Keratinocyte (primary cell): ENCODE results near the gene CHCHD10. TPM values are rescaled to one million over a fixed set of nuclear protein-coding genes. Genes with fewer than 3 reads are reported as not detected.
A peak's percentile ranks its signal among the peaks of the same experiment; 100 is the strongest.

Experiments used
- DNase-seq: peaks from one replicate; pipeline ENCODE4 v3.0.0-alpha.2; 2011; ENCODE audit warnings: low read depth, missing footprints, low spot score
- FAIRE-seq: peaks from 2 replicates; lab custom pipeline; 2011; peaks lifted over from hg19 to GRCh38; lab: Jason Lieb, UNC
- H2AFZ ChIP-seq: 2 replicates; pipeline ENCODE4 v1.6.0; 2012; ENCODE audit warnings: low read length, control low read depth, inconsistent platforms; ENCODE audit not compliant: control insufficient read depth
- H3K27ac ChIP-seq: 2 replicates; pipeline ENCODE4 v1.5.1; 2011; ENCODE audit warnings: low read length; ENCODE audit not compliant: control insufficient read depth, insufficient read depth
- H3K27me3 ChIP-seq: 3 replicates; pipeline ENCODE4 v1.6.0; 2011; ENCODE audit warnings: low read length; ENCODE audit not compliant: control insufficient read depth, insufficient read depth; ENCODE audit errors: extremely low read depth
- H3K36me3 ChIP-seq, 2 experiments: 2 replicates in 1 of 2; 3 replicates in 1 of 2; pipeline ENCODE4 v1.5.1; 2011; ENCODE audit warnings: low read length in 2 of 2, mild to moderate bottlenecking in 1 of 2; ENCODE audit not compliant: control insufficient read depth in 2 of 2, insufficient read depth in 2 of 2; ENCODE audit errors: extremely low read depth in 1 of 2
- H3K4me1 ChIP-seq: 3 replicates; pipeline ENCODE4 v1.5.1; 2011; ENCODE audit warnings: low read length; ENCODE audit not compliant: control insufficient read depth, insufficient read depth; ENCODE audit errors: extremely low read depth
- H3K4me2 ChIP-seq: 3 replicates; pipeline ENCODE4 v1.6.0; 2011; ENCODE audit warnings: low read depth, low read length; ENCODE audit not compliant: control insufficient read depth, insufficient read depth; ENCODE audit errors: extremely low read depth
- H3K4me3 ChIP-seq, 3 experiments: fragments of 200-600 bp in 1 of 3; sonication (generic) in 1 of 3; 2 replicates in 2 of 3; 3 replicates in 1 of 3; pipeline ENCODE4 v1.5.1; 2011 to 2016; ENCODE audit warnings: low read length in 3 of 3, mild to moderate bottlenecking in 3 of 3, control low read depth in 2 of 3, inconsistent platforms in 1 of 3, low read depth in 1 of 3, mixed read lengths in 1 of 3, mixed run types in 1 of 3, moderate library complexity in 1 of 3; ENCODE audit not compliant: control insufficient read depth in 2 of 3, insufficient read depth in 2 of 3; ENCODE audit errors: extremely low read depth in 1 of 3
- H3K79me2 ChIP-seq: 2 replicates; pipeline ENCODE4 v1.6.0; 2012; ENCODE audit warnings: low read length; ENCODE audit not compliant: control insufficient read depth, insufficient read depth
- H3K9ac ChIP-seq: 3 replicates; pipeline ENCODE4 v1.6.0; 2011; ENCODE audit warnings: low read length; ENCODE audit not compliant: control insufficient read depth, insufficient read depth; ENCODE audit errors: extremely low read depth
- H3K9me1 ChIP-seq: 3 replicates; pipeline ENCODE4 v1.6.0; 2011; ENCODE audit warnings: low read length; ENCODE audit not compliant: control insufficient read depth, insufficient read depth; ENCODE audit errors: extremely low read depth
- H3K9me3 ChIP-seq: 2 replicates; pipeline ENCODE4 v1.5.1; 2012; ENCODE audit warnings: low read depth, low read length; ENCODE audit not compliant: control insufficient read depth
- H4K20me1 ChIP-seq: 3 replicates; pipeline ENCODE4 v1.6.0; 2011; ENCODE audit warnings: low read length; ENCODE audit not compliant: control insufficient read depth, insufficient read depth; ENCODE audit errors: extremely low read depth
- EZH2 ChIP-seq: IDR thresholded peaks from one replicate; pipeline ENCODE4 v1.6.1; 2012; ENCODE audit warnings: inconsistent platforms, mild to moderate bottlenecking, low read length, moderate library complexity
- dilution Hi-C: fragments of 300-500 bp; cut with MboI; formaldehyde crosslinking; loops from one replicate; pipeline ENCODE4 v1.7.0; 2020; ENCODE audit warnings: low sequenced_read_pairs; ENCODE audit not compliant: extremely low pct_ligation_motif_present
- polyA plus RNA-seq, 5 experiments: library from polyadenylated mRNA; depleted of rRNA in 3 of 5; stranded (reverse) in 3 of 5; stranded (forward) in 1 of 5; unstranded in 1 of 5; fragments of >200 nt; gene quantifications; 1 replicate in 1 of 5; 2 replicates in 3 of 5; 3 replicates in 1 of 5; pipeline versions ENCODE4 v1.2.1 to v1.2.3, GENCODE V29; 2011 to 2012; ENCODE audit warnings: missing spikeins in 2 of 5, low read depth in 1 of 5, low replicate concordance in 1 of 5
- TF ChIP-seq, protein P1 (sequence below), 3 experiments: IDR thresholded peaks in 1 of 3; conservative IDR thresholded peaks in 1 of 3; optimal IDR thresholded peaks in 1 of 3; 2 replicates in 2 of 3; 3 replicates in 1 of 3; pipeline versions ENCODE3 to v1.5.1; 2011; ENCODE audit warnings: low read length in 3 of 3, mild to moderate bottlenecking in 3 of 3, moderate library complexity in 2 of 3, control low read depth in 1 of 3, inconsistent platforms in 1 of 3; ENCODE audit not compliant: insufficient read depth in 2 of 3; ENCODE audit errors: extremely low read depth in 1 of 3

The CHCHD10 gene
- polyA plus RNA-seq, 1 donor (not counting 4 experiments of a cell fraction or from before 2014, with no cell fraction given): 10.4 TPM

- no peaks in the 10 kb centered on the region for H4K20me1 ChIP-seq
- H3K4me2 ChIP-seq: no peak overlapping the region
- H3K9ac ChIP-seq: no peak overlapping the region
- FAIRE-seq (no peak), DNase-seq (no peak)
- no peaks in the 10 kb centered on the region for H3K9me1 ChIP-seq
- dilution Hi-C loops: no loop called here
- H3K27ac ChIP-seq: no peak overlapping the region
- H3K9me3 ChIP-seq: no peaks in the 10 kb centered on the region
- no peak overlapping the region for H3K4me3 ChIP-seq
- H3K4me1 ChIP-seq: no peaks in the 10 kb centered on the region
- TF ChIP-seq, protein P1, sequence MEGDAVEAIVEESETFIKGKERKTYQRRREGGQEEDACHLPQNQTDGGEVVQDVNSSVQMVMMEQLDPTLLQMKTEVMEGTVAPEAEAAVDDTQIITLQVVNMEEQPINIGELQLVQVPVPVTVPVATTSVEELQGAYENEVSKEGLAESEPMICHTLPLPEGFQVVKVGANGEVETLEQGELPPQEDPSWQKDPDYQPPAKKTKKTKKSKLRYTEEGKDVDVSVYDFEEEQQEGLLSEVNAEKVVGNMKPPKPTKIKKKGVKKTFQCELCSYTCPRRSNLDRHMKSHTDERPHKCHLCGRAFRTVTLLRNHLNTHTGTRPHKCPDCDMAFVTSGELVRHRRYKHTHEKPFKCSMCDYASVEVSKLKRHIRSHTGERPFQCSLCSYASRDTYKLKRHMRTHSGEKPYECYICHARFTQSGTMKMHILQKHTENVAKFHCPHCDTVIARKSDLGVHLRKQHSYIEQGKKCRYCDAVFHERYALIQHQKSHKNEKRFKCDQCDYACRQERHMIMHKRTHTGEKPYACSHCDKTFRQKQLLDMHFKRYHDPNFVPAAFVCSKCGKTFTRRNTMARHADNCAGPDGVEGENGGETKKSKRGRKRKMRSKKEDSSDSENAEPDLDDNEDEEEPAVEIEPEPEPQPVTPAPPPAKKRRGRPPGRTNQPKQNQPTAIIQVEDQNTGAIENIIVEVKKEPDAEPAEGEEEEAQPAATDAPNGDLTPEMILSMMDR (optimal IDR thresholded peaks at IDR 0.05 in 1 of 3, IDR thresholded peaks at IDR 0.05 in 1 of 3, conservative IDR thresholded peaks at IDR 0.05 in 1 of 3; ENCODE audit: extremely low read depth in 1 of 3, insufficient read depth in 2 of 3, low read length in 3 of 3): no peak
- TF ChIP-seq EZH2: no peak
- H3K36me3 ChIP-seq: peaks cover 4% of the 10 kb centered on the region in 2 experiments
- H3K27me3 ChIP-seq: no peaks in the 10 kb centered on the region
- H3K79me2 ChIP-seq: peaks cover 9% of the 10 kb centered on the region
- no peak overlapping the region for H2AFZ ChIP-seq
These were observed 49.2 kb downstream of the CHCHD10 start for GRCh38 chr22:23718371-23719165.

DNA sequence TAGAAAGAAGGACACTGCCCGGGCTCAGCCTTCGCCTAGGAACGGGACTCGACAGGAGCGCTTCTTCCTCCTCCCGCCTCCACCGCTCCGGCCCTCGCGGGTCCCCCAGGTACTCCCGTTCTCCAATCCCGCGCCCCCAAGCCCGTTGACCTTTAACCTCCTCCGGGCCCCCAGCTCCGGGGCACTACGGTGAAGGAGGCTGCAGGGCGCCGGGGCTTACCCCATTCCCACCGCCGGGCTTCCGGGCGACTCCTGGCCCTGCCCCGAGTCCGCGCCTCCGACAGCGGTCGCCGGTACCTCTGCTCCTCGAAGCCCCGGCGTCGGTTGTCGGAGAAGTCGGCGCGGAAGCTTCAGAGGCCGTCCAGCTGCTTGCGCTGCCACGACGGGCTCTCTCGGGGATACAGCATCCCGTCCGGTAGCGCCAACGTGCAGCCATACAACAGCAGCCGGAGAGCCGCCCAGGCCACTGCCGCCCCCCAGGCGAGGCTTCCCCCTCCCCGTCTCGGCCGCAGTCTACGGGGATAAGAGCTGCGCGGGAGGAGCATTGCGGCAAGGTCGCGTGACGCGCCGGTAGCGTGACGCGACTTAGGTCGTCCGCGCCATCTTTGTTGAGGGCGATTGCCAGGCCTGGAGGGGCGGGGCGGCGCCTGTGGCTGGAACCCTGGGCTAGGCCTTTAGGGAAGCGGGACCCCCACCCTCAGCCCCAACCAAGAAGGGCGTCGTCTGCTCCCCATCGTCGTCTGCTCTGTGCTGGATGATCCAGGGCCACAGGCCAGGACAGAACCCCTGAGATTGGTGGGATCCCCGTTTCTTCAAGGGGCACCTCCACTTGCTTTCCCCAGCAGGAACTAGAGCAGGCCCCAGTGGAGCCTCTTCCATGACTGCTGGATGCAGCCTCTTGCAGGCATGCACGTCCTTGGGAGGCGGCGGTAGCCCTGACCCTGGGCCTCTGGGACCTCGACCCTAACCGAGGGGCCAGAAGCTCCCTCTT is 50.7 kb downstream of the CHCHD10 start:
- no peaks in the 10 kb centered on the region for H3K9me1 ChIP-seq
- peaks cover 9% of the 10 kb centered on the region for H3K79me2 ChIP-seq
- DNase-seq (peak; percentile 25), FAIRE-seq (peak; percentile 20)
- H3K27me3 ChIP-seq: no peaks in the 10 kb centered on the region
- no peaks in the 10 kb centered on the region for H3K4me1 ChIP-seq
- H2AFZ ChIP-seq: peak overlapping the region; percentile 97
- TF ChIP-seq, protein P1 (optimal IDR thresholded peaks at IDR 0.05 in 1 of 3, IDR thresholded peaks at IDR 0.05 in 1 of 3, conservative IDR thresholded peaks at IDR 0.05 in 1 of 3; ENCODE audit: extremely low read depth in 1 of 3, insufficient read depth in 2 of 3, low read length in 3 of 3): no peak
- no peak for TF ChIP-seq EZH2
- H3K4me3 ChIP-seq: peak overlapping the region; percentile 73 to 93 (median 87)
- peaks cover 7 to 13% of the 10 kb centered on the region in 2 experiments for H3K36me3 ChIP-seq
- H3K4me2 ChIP-seq: peak overlapping the region; percentile 79
- H3K9ac ChIP-seq: peak overlapping the region; percentile 83
- H4K20me1 ChIP-seq: no peaks in the 10 kb centered on the region
- no peaks in the 10 kb centered on the region for H3K9me3 ChIP-seq
- dilution Hi-C loops: no loop called here
- peak overlapping the region; percentile 66 for H3K27ac ChIP-seq

Other genes with a start within 250 kb of the CHCHD10 start
- gene IGLL1, start 187.7 kb downstream of the CHCHD10 start, polyA plus RNA-seq: not detected in 3 replicates
- gene DRICH1, start 135.7 kb downstream of the CHCHD10 start, polyA plus RNA-seq: 0.09 to 0.12 TPM in 2 of 3 replicates, not detected in the other
- gene RGL4, start 77.0 kb downstream of the CHCHD10 start, polyA plus RNA-seq: not detected in 3 replicates
- gene ZNF70, start 16.9 kb downstream of the CHCHD10 start, polyA plus RNA-seq: 0.46 to 0.82 TPM (median 0.55 TPM) in 3 replicates
- 0.19 TPM in 1 of 3 replicates, not detected in the others for gene VPREB3, start 13.5 kb downstream of the CHCHD10 start, polyA plus RNA-seq
- gene C22orf15, start 5.0 kb downstream of the CHCHD10 start, polyA plus RNA-seq: 0.06 TPM in 1 of 3 replicates, not detected in the others
- 0.06 to 0.20 TPM (median 0.13 TPM) in 3 replicates for gene MMP11, start 4.9 kb upstream of the CHCHD10 start, polyA plus RNA-seq
- 70.0 to 108 TPM (median 95.2 TPM) in 3 replicates for gene SMARCB1, start 19.0 kb upstream of the CHCHD10 start, polyA plus RNA-seq
- gene DERL3, start 71.0 kb upstream of the CHCHD10 start, polyA plus RNA-seq: 0.01 to 0.42 TPM (median 0.05 TPM) in 3 replicates
- 5.3 to 9.4 TPM (median 6.0 TPM) in 3 replicates for gene SLC2A11, start 89.9 kb upstream of the CHCHD10 start, polyA plus RNA-seq
- gene MIF, start 126.4 kb upstream of the CHCHD10 start, polyA plus RNA-seq: 162 to 812 TPM (median 340 TPM) in 3 replicates
- 15.5 to 22.2 TPM (median 17.9 TPM) in 3 replicates for gene GSTT2B, start 193.2 kb upstream of the CHCHD10 start, polyA plus RNA-seq
- 0.63 to 1.0 TPM (median 0.72 TPM) in 3 replicates for gene DDTL, start 198.9 kb upstream of the CHCHD10 start, polyA plus RNA-seq
- 87.8 to 151 TPM (median 118 TPM) in 3 replicates for gene DDT, start 206.5 kb upstream of the CHCHD10 start, polyA plus RNA-seq
- gene GSTT2, start 212.2 kb upstream of the CHCHD10 start, polyA plus RNA-seq: 0.24 to 1.5 TPM (median 0.75 TPM) in 3 replicates
- not detected in 3 replicates for gene GSTT4, start 237.5 kb upstream of the CHCHD10 start, polyA plus RNA-seq
- gene CABIN1, start 243.3 kb upstream of the CHCHD10 start, polyA plus RNA-seq: 3.5 to 4.6 TPM (median 4.1 TPM) in 3 replicates